ENCODE results near the gene KCND2.

The KCND2 gene

GRCh38 chr7:120412139-120413050 lies 139.4 kb downstream of the KCND2 start:
- no peak for DNase-seq

DNA sequence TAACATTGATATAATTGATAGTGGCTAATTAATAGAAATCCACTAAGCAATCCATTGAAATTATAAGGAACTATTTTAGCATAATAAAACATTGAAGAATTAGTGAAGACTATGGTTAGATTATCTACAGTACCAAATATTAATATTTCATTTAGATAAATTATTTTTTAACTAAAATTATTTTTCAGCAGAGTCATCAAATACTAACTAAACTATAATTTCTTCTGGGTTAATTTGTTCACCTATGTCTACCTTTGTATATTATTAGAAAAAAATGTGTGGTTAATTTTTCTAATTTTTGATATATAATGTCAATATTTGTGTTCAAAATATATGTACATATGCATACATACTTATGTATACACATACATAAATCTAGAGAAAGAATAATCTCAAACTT lies 140.2 kb downstream of the KCND2 start:
- no peak for DNase-seq

GRCh38 chr7:120417244-120417979 lies 144.4 kb downstream of the KCND2 start:
- DNase-seq = no peak

GRCh38 chr7:120421151-120421651 lies 148.2 kb downstream of the KCND2 start:
- no peak for DNase-seq

- no peak for DNase-seq
These were observed 158.0 kb downstream of the KCND2 start for GRCh38 chr7:120431016-120431415.

GRCh38 chr7:120436487-120437060 lies 163.6 kb downstream of the KCND2 start:
- DNase-seq = no peak

GRCh38 chr7:120441850-120442249 lies 168.9 kb downstream of the KCND2 start:
- DNase-seq = no peak

DNA sequence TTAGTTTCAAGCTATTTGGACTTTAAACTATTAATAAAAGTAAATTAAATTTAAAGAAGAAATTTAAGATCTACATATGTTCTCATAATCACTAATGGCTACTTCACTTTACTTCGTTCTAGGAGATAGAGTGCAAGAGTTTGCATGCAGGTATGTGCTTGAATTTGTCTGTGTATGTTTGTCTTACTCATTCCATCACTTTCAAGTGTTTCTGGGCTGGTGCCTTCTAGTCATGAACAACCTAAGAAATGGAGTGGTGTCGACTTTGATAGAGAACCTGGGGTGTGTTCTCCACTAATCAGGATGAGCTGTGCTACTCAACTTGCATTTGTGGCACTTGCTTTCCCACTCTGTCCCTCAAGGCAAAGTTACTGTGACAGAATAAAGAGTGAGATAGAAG lies 169.9 kb downstream of the KCND2 start:
- no peak for DNase-seq

DNA sequence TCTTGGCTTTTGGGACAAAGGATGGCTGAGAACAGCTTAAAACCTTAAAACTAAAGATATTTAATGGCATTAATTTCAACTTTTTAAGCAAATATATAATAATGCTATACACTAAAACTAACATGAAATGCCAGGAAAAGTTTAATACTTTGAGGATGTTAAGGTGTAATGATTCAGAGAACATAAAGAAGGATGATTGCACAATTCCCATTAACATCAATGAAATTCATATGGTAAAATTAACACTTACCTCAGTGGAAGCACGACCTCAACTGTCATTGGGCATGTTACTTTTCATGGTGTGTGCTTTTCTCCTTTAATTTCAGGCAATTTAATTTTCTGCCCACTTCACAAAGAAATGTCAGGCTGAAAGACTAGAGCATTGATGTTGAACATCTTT lies 171.7 kb downstream of the KCND2 start:
- no peak for DNase-seq

- DNase-seq = no peak
These were observed 172.3 kb downstream of the KCND2 start for GRCh38 chr7:120445276-120445675.

DNA sequence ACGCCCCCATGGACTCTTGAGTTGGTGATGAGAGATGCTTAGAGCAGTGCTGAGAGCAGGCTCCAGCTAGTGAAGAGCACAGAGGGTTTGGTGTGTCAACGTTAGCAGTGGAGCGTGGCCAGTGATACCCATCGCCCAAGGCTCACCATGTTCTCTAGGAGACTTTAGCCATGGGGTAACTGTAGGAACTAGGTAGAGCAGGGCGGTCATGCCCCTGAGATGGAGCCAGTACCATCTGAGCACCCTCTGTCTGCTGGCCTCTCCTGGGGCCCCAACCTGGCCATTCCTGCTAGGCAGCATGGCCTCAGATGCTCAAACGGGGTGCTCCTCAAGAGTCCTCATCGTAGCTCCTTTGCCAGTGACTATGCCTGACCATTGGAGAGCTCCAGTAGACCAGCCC lies 179.7 kb downstream of the KCND2 start:
- no peak for DNase-seq

DNA sequence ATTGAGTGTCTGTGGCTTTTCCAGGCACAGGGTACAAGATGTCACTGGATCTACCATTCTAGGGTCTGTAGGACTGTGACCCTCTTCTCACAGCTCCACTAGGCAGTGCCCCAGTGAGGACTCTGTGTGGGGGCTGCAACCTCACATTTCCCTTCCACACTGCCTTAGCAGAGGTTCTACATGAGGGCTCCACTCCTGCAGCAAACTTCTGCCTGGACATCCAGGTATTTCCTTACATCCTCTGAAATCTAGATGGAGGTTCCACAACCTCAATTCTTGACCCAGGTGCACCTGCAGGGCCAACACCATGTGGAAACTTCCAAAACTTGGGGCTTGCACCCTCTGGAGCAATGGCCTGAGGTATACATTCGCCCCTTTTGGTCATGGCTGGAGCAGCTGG lies 183.7 kb downstream of the KCND2 start:
- no peak for DNase-seq

GRCh38 chr7:120460949-120461348 lies 188.0 kb downstream of the KCND2 start:
- DNase-seq = no peak

- no peak for DNase-seq
These were observed 190.0 kb downstream of the KCND2 start for GRCh38 chr7:120462991-120463390.

DNA sequence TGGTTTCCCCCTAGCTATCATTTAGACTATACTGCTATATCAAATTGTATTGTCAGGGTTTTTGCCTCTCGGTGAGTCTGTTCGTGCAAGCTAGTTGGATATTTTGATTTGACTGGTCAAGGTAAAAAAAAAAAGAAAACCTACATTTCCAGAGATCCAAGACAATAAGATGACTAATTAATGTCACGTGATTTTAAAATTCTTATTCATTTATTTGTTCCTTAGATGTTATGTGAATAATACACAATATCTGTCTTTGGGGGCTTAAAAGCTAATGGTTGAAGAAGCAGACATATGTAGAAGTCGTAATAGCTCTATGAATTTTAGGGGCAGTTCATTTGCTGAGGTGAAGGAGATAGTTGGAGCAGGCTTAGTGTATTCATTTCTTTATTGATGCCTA lies 191.1 kb downstream of the KCND2 start:
- DNase-seq = no peak

DNA sequence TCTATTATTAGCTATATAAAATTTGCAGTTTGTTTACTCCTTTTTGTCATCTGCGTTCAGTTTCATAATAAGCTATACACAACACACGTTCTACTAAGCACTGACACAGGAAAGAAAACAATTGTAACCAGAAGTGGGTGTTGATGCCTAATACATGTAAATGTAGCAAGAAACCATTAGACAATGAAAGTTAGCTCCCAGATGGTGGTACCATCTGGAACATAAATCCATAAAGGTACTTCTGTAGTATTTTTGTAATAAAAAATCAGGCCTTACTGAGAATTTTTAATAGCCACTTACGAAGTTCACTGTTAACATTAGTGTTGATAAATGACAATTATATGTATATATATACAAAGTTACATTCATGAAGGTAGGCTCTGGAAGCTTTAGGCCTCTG lies 194.7 kb downstream of the KCND2 start:
- DNase-seq = no peak

- no peak for DNase-seq
These were observed 195.6 kb downstream of the KCND2 start for GRCh38 chr7:120468611-120469010.

GRCh38 chr7:120472892-120473291 lies 199.9 kb downstream of the KCND2 start:
- DNase-seq = no peak

DNA sequence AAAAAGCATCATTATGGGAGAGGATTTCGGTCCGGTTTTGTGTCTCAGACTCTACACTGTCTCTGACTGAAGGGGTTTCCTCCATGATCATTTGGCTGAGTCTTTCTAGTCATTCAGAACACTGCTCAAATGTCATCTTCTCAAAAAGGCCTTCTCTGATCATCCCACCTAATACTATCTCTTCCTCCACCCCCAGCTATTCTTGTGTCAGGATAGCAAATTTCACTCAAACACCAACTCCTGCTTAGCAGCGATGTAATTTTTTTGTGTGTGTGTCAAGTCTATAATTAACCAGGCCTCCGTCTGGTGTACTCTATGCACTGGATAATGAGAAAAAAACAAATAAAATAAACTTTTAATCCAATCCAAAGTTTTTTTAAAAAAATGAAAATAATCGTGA lies 200.4 kb downstream of the KCND2 start:
- DNase-seq = no peak

GRCh38 chr7:120475994-120476393 lies 203.0 kb downstream of the KCND2 start:
- DNase-seq = no peak

DNA sequence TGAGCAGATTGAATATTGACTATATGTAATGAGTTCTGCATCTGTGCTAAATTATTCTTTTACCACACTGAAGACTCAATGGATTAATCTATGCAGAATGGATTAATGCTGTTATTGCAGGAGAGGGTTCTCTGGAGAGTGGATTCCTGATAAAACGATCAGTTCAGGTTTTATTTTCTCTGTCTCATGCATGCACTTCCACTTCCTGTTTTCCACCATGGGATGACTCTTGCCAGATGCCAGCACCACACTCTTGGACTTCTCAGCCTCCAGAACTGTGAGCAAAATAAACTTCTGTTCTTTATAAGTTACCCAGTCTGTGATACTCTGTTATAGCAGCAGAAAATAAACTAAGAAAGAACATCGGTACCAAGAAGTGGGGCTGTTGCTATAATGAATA lies 207.5 kb downstream of the KCND2 start:
- no peak for DNase-seq

GRCh38 chr7:120480930-120481329 lies 208.0 kb downstream of the KCND2 start:
- no peak for DNase-seq

GRCh38 chr7:120486164-120486563 lies 213.2 kb downstream of the KCND2 start:
- DNase-seq = no peak

DNA sequence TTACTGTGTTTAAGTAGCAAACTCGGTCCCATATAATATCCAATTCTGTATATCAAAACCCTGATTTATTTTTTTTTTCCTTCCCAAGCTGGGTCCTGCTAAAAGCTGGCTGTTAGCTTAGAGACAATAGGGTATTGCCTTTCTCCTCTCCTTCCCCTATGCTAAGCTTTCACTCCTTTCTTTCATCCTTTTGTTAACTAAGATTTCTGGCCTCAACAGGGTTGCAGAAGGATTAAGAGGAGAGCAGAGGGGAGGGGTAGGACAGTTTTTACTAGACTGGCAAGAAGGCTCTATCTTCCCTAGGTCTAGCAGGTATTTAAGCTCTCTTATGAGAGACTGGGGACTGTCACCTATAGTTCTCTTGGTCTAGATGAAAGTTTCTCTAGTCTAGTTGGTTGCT lies 229.2 kb downstream of the KCND2 start:
- DNase-seq = no peak

Measured in activated effector memory CD4-positive, alpha-beta T cell treated with anti-CD3 and anti-CD28 coated beads, Interleukin-2, amount 50 U/mL, for 16 hours (primary cell).